Activated CD4-positive, alpha-beta T cell treated with anti-CD3 and anti-CD28 coated beads, Interleukin-2, Interleukin-4, amounts not matched to agents 100 ng/mL and 50 ng/mL, durations not matched to agents 16 hours and 8 hours (primary cell): ENCODE results near the gene RNU1-2.
"Not testable (repeated sequence)": the region's sequence is repeated elsewhere in the genome, so short reads cannot be mapped to it uniquely, and the experiment has no call there.

ENCODE experiments used
- DNase-seq: peaks from one replicate; pipeline ENCODE4 v3.0.0-alpha.2; 2020; ENCODE audit warnings: low spot score

RNU1-2 gene

GRCh38 chr1:16888860-16889816, 6.6 kb upstream of the RNU1-2 start:
- peak; percentile 82 for DNase-seq

- not testable (repeated sequence) for DNase-seq
These were observed 5.2 kb upstream of the RNU1-2 start for GRCh38 chr1:16890539-16891021.

DNA sequence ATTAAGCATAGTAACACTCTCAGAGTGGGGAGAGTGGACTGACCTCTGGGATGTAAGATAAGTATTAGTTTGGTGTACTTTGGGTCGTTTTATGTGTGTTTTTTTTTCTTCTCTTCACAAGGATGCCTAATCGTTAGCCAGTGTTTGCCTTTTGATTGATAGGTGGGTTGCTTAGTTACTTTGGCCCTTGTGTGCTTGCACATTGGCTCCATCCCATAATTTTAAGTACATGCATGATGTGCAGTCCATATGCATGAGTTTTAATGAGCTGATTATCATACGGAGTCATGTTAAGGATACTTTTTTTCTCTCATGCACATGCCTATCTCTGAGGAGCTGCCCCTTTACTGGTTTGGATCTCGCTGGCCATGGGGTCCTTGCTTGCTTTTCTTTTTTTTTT, 4.7 kb upstream of the RNU1-2 start:
- not testable (repeated sequence) for DNase-seq

DNA sequence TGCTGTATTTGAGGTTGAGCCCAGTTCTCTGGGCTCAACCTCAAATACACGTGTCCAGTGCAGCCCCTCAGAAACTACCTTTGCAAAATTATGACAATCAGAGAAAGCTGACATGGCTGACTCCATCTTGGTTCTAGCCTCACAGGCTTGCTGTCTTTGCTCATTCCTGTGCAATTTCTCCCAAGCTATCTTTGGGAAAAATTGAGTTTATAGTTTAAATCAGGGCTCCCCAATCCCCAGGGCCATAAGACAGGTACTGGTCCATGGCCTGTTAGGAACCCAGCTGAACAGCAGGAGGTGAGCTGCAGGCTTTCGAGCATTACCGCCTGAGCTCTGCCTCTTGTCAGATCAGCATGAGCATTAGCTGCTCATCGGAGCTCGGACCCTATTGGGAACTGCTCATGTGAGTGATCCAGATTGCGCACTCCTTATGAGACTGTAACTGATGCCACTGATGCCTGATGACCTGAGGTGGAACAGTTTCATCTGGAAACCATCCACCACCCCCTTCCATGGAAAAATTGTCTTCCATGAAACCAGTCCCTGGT, 2.7 kb upstream of the RNU1-2 start:
- DNase-seq = not testable (repeated sequence)

- not testable (repeated sequence) for DNase-seq
These were observed 2.0 kb upstream of the RNU1-2 start for GRCh38 chr1:16893796-16894195.

DNA sequence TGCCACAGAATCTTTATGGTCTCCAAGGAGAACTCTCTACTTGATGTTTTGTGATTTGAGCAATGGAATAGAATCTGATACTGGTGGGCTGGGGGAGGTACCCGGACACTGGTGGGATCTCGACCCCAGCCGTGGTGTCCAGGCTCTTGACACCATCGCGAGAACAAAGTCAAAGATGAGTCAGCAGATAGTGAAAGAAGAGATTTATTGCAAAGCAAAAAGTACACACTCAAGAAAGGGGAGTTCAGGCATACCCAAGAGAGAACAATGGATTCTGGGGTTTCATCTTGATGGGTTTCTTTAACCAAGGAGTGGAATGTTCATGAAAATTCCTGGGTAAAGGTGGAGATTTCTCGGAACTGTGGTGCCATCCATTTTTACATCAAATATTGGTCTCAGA, 1.4 kb upstream of the RNU1-2 start:
- not testable (repeated sequence) for DNase-seq

DNA sequence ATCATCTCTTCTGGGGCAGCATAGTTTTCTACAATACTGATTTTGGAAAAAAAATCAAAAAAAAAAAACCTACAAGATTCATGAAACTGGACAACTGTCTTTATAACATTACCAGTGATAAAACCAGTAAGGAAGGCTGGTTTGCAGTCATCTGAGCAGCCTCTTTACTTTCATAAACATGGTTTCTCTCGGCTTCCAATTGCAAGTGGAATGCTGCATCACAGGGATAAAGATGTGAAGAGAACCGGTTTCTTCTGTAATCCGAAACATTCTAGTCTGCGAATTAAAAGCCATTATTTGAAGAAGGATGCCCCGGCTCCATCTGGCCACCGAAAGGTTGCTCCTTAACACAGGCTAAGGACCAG, 565 bp upstream of the RNU1-2 start:
- DNase-seq = not testable (repeated sequence)

DNA sequence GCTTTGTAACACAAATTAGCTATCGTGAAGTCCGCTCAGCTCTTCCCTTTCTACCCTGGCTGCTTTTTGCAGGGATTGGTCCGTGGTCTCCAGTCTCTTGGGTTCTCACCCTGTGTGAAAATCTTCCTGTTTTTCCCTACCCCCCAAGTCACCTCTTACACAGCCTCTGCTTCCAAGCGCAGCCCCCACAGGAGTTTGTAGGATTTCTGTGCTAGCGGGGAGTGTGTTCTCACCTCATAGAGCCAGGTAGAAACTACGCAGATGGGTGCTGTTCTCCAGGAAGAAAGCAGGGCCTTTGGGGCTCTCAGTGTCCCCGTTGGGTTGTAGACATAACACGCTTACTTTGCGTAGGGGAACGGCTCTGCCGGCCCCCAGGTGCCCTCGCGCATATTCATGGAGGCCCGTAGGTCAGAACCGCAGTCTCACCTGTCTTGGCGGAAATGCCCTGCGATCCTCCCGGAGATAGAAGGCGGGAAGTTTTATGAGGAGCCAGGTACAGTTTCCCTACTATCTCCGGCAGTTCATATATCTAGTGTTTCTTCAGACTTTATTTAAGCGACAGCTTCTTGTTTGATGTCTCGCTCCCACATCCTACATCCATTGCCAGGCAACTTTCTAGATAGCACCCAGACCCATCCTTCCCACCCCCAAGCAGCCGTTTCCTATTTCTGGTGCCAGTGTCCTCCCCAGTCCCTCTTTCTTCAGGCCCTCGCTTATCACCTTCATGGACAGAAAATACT, 706 bp downstream of the RNU1-2 start:
- peak; percentile 89 for DNase-seq

DNA sequence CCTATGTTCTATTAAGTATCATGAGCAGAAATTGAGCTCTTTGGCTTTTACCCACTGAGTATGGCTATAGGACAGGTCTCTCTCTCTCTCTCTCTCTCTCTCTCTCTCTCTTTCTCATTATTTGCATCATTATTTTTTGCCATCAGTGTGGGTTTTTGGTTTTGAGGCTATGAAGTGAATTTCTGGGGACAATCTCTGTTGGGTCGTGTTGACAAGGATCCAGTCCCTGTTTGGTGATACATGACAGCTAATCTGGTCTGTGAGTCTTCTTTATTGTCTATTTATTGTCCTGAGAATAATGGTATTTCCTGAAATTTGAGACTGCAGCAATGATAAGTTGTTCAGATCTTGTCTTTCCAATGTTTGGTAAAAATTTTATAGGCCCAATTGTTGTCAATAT, 1.9 kb downstream of the RNU1-2 start:
- not testable (repeated sequence) for DNase-seq

DNA sequence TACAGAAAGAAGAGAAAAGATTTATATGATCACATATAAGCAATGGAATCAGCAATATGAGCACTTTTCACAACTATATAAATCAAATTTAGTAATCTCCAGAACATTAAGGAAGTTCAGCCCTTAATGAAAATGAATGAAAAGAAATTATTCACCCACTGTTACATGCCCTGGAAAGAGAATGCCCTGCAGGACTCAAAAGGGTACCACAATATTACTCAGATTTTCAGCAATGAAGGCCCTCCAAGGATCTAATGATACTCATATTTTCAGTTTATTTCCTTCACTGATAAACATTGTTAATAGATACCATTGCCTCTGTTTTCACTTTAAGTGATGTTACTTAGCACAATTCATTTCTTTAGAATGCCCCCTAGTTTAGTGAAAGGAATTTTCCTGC, 2.5 kb downstream of the RNU1-2 start:
- DNase-seq = not testable (repeated sequence)

DNA sequence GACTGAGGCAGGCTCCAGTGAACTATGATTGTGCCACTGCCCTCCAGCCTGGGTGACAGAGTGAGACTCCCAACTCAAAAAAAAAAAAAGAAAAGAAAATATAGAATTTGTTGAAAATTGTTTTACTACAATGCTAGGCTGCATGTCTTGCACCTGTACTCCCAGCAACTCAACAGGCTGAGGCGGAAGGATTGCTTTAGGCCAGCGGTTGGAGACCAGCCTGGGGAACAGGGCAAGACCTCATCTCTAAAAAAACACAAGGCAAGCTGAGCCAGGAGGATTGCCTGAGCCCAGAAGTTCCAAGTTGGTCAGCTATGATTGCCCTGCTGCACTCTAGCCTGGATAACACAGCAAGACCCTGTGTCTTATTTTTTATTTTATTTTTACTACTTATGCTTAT, 3.2 kb downstream of the RNU1-2 start:
- DNase-seq = not testable (repeated sequence)

GRCh38 chr1:16900751-16901150, 5.0 kb downstream of the RNU1-2 start:
- no peak for DNase-seq

DNA sequence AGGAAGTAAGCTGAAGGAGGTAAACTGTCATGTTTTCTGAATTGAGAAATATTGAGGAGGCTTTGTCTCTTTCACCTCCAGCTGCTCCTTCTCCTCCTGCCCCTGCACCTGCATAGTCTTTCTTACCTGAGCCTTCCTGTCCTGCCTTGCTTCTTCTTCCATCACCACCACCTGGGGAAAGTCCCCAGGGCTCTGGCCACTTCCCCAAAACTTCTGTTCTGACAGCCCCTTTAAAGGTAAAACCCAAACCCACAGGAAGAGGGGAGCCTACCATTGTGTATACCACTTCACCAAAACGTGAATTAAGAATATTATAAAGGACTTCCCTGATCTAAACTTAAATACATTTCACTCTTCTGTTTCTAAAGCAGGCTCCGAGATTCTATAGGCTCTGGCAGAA, 5.6 kb downstream of the RNU1-2 start:
- not testable (repeated sequence) for DNase-seq

DNA sequence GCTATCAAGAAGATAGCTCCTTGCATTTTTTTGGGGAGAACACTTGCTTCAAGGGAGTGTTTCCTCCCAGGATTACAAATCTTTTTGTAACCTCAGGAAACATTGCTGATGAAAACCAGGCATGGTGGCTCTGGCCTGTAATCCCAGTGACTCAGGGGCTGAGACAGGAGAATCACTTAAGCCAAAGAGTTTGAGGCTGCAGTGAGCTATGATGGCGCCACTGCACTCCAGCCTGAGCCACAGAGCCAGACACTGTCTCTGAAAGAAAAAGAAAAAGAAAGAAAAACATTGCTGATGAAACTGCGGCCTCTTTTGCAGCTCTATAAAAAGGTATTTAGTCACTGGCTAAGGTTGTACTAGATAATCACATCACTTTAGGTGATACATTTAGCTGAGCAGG, 7.3 kb downstream of the RNU1-2 start:
- no peak for DNase-seq

GRCh38 chr1:16903458-16903796, 7.6 kb downstream of the RNU1-2 start:
- DNase-seq = no peak

DNA sequence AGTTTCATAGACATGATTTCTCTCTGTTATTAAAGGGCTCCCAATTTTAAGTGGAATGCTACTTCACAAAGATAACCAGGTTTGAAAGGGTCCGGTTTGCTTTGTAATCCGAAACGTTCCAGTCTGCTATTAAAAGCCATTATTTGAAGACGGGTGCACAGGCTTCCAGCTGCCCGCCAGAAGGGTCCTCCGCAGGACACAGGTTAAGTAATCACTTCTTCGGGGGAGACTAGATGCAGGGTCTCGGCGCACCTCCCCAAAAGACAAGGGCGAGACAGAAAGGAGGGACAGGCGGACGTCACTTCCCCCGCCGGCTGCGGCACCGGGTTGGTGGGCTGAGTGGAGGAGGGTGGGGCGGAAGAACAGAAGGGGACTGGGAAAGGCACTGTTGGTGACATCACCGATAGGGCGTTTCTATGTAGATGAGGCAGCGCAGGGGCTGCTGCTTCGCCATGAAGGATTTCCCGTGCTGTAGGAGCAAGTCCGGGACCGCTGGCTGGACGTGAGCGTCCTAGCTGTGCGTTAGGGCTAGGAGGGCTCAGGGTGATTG, 8.9 kb downstream of the RNU1-2 start:
- DNase-seq = peak; percentile 100

DNA sequence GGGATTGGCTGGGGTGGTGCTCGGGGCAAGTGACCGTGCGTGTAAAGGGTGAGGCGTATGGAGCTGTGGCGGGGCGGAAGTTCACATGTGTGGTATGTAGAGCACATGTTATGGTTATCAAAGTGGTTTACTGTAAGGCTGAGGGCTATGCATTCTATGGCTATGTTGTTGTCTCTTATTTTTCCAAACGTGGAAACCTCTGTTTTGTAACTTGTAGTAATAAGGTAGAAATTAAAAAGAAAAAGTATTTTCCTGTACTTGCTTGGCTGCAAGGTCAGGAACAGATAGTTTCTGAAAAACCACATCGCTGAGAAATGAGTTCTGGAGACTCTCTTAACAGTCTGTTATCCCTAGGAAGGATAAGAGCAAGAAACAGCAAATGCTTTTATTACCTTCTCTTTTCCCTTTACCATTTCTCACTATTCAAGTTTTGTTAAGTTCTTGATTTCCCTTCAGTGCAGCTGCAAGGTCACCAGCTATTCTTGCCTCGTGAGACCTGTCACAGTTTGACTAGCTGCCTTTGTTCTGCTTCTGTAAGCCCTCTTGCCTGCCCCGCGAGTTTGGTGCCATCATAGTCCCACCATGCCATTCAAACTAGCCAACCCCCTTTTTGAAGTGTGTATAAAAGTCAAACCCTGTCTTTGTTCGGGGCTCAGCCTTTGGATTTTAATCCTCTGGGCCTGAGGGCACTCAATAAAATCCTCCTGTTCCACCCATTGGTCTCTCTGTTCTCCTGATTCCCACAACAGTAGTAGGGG, 9.5 kb downstream of the RNU1-2 start:
- DNase-seq = peak; percentile 80

DNA sequence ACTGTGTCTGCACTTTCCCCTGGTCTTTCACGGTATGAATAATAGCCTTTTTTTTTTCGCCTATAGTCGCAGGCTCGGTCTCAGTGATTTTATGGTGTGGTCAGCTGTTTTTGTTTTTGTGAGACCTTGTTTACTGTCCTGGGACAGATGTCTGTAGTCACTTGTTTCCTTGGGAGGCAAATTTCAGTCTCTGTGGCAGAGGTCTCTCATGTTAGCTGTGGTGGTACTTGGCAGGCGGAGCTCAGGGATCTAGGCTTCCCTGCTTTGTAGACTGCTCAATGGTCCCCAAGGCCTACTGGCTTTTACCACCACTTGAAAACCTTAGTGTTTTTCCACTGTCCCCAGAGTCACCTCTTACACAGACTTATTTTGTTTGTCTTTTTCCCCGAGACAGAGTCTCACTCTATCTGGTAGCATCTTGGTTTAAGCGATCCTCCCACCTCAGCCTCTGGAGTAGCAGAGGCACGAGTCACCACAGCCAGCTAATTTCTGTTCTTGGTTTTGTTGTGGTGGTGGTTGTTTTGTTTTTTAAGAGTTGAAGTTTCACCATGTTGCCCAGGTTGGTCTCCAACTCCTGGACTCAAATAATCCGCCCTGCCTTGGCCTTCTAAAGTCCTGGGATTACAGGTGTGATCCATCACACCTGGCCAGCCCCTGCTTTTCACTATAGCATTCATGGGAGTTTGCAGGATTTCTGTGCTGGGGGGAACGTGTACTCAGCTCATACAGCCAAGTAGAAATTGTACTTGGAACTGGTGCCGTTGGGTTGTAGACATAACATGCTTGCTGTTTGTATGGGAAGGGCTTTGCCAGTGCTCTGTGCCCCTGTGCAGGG, 10.3 kb downstream of the RNU1-2 start:
- peak; percentile 30 for DNase-seq

DNA sequence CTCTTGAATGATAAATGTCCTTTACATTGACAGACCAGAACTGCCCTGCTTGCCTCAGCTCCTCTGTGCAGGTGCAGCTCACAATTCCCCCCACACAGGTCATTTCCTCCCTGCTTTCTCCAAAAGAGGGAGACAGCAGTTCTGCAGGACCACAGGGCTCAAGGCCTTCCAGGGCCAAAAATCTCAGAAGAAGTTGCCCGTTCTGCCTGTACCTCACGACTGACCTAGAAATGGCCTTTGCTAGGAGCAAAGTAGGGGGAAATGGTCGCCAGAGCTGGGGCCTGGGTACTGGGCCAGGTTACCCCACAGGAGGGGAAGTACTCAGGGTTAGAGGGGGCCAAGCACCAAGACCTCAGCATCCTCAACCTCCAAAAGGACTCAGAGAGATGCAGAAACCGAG, 11.1 kb downstream of the RNU1-2 start:
- no peak for DNase-seq

DNA sequence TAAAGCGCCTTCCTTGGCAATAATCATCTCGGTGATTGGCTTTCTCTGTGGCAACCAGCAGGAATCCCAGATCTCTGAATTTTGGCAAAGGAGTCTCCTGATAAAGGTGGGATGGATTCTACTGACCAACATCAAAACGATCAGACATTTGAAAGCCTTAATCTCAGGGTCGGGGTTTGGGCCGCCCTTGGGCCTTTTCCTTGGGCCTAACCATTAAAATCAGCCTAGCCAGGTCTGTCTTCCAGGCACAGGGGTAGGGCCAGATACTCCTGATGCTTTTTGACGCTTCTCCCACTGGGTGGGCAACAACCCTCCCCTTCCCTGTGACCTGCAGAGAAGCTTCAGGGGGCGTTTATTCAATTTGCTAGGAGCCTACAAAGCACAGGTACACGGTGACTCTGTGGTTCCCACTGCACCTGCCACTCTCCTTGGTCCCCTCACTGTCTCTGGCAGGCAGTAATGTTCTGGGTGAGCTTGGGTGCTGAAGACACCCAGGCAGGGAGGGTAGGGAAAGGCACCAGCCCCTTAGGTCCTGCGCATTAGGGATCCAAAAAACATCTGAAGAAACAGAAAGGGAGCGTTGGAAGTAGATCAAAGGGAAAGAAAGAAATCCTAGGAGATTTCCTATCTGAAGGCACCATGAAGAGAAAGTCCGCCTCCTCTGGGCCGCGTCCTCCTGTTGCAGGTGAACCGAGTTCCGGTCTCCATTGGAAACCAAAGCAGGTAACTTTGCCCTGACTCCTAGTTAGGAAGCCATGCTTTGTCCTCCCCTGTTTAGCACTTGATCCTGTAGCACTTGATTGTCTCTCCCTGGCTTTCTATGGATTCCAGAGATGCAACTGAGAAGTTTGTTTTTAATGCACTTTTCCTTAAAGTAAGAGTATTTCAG, 12.3 kb downstream of the RNU1-2 start:
- no peak for DNase-seq
